Cerebellar cortex (tissue), 1 donor: ENCODE measurements around the gene C1orf198.
"Not testable (repeated sequence)": the region's sequence is repeated elsewhere in the genome, so short reads cannot be mapped to it uniquely, and the experiment has no call there.

Source experiments
- DNase-seq: peaks from one replicate; pipeline ENCODE4 v3.0.0-alpha.2; 2015; ENCODE audit warnings: low spot score

C1orf198 gene

DNA sequence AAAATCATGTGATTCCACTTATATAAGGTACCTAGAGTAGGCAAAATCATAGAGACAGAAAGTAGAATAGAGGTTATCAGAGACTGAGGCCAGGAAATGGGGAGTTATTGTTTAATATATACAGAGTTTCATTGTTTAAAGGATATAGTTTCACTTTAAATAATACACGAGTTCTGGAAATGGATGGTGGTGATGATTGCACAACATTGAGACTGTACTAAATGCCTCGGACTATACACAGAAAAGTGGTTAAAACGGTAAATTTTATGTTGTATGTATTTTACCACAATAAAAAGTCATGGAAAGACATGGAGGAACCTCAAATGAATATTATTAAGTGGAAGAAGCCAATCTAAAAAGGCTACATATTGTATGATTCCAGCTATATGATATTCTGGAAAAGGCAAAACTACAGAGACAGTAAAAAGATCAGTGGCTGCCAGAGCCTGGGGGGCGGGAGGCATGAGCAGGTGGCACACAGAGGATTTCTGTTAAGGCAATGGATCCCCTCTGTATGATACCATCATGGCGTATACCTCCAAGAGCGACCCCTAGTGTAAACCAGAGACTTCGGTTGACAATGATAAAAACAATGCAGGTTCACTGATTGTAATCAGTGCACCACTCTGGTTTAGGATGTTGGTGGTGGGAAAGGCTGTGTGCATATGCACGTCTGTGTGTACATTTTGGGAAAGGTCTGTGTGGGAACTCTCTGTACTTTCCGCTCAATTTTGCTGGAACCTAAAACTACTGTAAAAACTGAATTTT lies 7.5 kb downstream of the C1orf198 start:
- no peak for DNase-seq

- DNase-seq: peak; percentile 19
These were observed 9.2 kb downstream of the C1orf198 start for GRCh38 chr1:230858918-230859729.

DNA sequence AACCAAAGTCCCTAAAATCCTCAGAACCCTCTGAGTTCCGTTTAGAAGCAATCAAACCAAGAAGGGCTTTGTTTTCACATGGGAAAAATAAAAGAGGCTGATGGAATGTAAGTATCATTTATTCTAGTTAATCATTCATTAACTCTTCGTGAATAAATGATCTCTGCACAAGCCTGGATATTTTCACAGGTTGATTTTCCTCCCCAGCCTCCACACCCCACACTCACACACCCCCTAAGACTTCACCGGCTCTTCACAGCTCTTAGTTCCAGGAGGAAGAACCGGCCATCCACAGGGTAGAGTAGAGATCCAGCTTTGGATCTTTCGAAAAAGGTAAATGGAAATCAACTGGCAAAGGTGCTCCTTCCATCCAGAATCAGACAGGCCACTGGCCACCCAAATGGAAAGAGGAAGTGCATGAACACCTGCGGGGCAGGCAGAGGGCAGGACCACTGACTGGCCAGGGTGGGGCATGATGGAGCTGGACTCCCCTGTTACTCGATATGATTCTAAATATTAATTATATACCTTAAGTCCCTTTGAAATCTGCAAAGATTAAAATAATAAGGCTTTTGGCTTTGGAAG lies 10.0 kb downstream of the C1orf198 start:
- DNase-seq: no peak

DNA sequence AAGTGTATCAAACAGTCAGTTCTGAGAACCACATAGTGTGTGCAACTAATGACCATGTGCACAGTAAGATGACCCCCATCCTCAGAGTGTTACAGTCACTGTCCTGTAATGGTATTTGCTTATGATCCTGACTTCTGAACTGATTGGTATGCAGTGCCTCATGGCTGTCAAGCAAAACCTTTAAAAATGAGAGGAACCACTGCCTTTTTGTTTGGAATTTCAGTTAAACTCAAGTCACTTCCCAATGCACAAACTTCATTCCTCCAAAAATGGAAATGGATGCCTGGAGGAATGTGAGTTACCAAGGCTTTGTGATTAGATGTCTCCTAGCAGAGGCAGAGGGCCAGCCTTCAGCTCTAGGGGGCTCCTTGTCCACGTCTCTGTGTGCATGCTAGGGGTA lies 10.5 kb downstream of the C1orf198 start:
- no peak for DNase-seq

GRCh38 chr1:230857077-230857476 lies 11.2 kb downstream of the C1orf198 start:
- no peak for DNase-seq

GRCh38 chr1:230855886-230856285 lies 12.4 kb downstream of the C1orf198 start:
- no peak for DNase-seq

- no peak for DNase-seq
These were observed 13.9 kb downstream of the C1orf198 start for GRCh38 chr1:230854423-230854822.

GRCh38 chr1:230853731-230854130 lies 14.6 kb downstream of the C1orf198 start:
- DNase-seq: no peak

GRCh38 chr1:230852959-230853358 lies 15.4 kb downstream of the C1orf198 start:
- DNase-seq: no peak

- no peak for DNase-seq
These were observed 17.0 kb downstream of the C1orf198 start for GRCh38 chr1:230851291-230851691.

GRCh38 chr1:230850547-230850946 lies 17.8 kb downstream of the C1orf198 start:
- DNase-seq: no peak

DNA sequence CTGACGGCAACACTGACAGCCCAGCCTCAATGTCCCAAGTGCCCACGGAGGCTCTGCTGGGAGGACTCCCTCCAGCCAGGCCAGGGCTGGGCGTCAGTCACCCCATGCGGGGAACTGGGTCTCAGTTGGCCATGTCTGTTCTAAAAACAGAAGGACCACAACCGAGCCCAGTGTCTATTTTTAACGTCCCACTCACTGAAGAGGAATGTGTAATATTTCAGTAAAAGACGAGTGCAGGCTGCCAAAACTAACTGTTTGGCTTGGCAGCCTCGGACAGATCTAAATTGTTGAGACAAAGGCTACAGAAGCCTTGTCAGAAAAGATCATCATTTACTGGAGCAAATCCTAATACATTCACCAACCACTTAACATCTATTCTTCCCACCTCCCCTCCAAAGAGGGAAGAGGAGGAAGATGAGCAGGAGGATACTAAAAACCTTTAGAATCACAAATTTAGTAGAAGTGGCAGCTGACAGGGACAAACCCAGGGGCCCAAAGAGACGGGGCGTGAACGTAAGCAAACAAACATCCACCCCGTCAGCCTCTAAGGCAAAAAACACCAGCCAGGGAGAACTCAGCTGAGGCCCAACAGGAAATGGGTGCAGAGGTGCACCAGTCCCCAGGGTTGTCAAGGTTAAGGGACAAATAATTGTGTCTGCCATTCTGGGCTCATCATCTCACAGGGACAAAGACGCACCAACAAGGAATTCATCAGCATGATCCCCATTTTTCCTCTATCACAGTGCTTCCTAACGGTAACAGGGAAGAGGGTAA lies 18.7 kb downstream of the C1orf198 start:
- peak; percentile 25 for DNase-seq

DNA sequence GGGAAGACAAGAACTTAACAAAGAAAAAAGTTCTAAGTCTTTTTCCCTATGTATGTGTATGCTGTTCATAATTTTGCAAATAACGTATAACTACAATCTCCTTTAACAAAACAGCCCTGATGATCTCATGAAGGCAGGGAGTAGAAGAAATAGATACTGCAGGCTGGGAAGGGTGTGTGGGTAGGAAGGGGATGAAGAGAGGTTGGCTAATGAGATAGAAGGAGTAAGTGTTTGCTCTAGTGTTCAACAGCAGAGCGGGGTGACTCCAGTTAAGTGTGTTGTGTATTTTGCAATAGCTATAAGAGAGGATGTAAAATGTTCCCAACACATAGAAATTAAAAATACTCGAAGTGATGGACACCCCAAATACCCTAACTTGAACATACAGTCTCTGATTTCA lies 20.1 kb downstream of the C1orf198 start:
- DNase-seq: no peak

GRCh38 chr1:230845184-230845583 lies 23.1 kb downstream of the C1orf198 start:
- not testable (repeated sequence) for DNase-seq

DNA sequence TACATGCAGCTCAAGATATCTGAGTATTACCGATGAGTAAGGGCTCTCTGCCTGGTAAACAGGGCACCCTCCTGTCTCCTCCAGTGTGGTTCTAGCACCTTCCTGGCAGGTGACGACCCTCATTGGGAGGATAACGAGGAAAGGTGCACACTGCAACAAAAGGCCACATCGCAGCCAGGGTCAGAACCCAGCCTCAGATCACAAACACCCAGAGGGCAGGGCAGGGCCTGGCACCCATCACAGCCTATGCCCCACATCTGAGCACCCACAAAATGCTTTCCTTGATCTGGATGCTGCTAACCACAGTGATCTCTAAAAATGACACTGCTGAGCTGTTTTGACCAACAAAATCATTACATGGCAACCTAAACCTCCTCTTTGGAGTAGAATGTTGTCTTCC lies 23.8 kb downstream of the C1orf198 start:
- DNase-seq: no peak

- no peak for DNase-seq
These were observed 24.6 kb downstream of the C1orf198 start for GRCh38 chr1:230843503-230844309.

- DNase-seq: no peak
These were observed 25.5 kb downstream of the C1orf198 start for GRCh38 chr1:230842801-230843200.

- DNase-seq: no peak
These were observed 29.1 kb downstream of the C1orf198 start for GRCh38 chr1:230839173-230839572.

GRCh38 chr1:230836793-230837192 lies 31.5 kb downstream of the C1orf198 start:
- DNase-seq: no peak

DNA sequence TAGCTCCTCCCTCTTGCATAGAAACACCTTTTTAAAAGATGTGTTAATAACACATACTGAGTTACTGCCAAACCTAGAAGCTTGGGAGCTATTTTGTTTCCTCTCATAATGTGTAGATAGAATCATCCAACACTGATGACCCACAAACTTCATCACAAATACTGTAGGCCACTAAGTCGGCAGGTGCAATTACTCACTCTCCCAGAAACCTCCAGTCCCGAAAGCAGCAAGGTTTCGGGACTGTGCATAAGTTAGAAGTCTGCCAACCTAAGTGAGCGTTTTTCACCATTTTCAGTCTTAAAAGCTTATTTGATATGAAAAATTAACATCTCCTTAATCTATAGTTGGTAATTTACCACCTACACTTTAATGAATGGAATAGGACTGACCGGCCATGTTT lies 32.0 kb downstream of the C1orf198 start:
- DNase-seq: no peak

DNA sequence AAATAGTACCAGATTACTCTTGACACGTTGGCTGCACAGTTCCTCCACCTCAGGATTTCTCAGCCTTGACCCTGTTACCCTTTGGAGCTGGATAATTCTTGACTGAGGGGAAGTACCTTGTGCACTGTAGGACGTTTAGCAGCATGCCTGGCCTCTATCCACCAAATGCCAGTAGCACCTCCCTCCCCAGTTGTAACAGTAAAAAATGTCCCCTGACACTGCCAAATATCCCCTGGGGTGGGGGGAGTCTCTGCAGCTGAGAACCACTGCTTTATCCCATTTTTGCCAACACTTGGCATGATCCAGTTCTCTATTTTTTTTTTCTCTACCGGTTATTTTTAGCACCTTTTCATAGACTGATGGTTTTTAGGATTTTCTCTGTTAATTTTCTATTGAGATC lies 34.0 kb downstream of the C1orf198 start:
- DNase-seq: no peak
